HG02870 (cell line): ENCODE results near the gene AQP4.

Experiments used
- ATAC-seq: cut with Tn5 transposase; IDR thresholded peaks from one replicate; pipeline ENCODE4 v1.9.1; 2021; ENCODE audit warnings: mild to moderate bottlenecking, moderate library complexity; ENCODE audit not compliant: unreplicated experiment

The AQP4 gene, protein sequence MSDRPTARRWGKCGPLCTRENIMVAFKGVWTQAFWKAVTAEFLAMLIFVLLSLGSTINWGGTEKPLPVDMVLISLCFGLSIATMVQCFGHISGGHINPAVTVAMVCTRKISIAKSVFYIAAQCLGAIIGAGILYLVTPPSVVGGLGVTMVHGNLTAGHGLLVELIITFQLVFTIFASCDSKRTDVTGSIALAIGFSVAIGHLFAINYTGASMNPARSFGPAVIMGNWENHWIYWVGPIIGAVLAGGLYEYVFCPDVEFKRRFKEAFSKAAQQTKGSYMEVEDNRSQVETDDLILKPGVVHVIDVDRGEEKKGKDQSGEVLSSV

GRCh38 chr18:26865557-26865956 lies at the start of gene AQP4:
Gene AQP4 (minus strand): TSS chr18:26865707. CDS start chr18:26865689, 18 bp downstream.
- no peak for ATAC-seq

DNA sequence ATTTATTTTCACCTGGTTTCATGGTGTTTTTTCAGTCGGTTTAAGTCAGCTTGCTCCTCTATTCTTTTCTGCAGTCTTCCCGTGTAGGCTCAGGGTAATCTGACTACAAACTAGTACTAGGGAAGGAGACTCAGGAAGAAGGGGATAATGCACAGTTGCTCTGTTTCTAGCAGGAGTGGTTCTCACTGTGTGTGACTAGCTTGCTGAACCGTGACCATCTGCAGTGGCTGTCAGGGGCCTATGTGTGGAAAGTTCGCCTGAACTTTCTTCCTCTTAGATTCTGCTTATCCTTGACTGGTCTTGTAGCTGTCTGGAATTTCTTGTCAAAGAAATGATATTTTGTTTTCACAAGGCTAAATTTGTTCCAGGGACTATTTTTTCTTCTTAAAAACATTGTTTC lies 46.3 kb upstream of the AQP4 start:
- no peak for ATAC-seq

GRCh38 chr18:26909599-26910290 lies 44.2 kb upstream of the AQP4 start:
- no peak for ATAC-seq

GRCh38 chr18:26908906-26909305 lies 43.4 kb upstream of the AQP4 start:
- ATAC-seq: no peak

- no peak for ATAC-seq
These were observed 36.8 kb upstream of the AQP4 start for GRCh38 chr18:26902291-26902690.

DNA sequence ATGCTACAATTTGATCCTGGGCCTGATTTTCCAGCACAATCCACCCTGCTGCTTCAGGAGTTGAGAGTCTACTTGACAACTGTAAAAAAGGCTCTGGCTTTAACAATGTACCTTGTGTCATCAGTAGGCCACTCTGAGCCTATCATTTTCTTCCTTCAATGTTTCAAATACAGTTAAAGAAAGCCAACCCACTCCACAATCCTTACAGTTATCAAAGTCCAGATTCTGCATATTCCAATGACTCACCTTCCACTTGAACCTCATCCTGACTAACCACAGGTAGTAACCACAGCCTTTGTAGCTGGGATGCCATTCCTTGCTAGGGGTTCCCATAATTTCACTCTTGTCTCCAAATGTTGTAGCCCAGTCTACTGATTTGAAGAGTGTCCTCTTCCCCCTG lies 35.5 kb upstream of the AQP4 start:
- ATAC-seq: no peak

DNA sequence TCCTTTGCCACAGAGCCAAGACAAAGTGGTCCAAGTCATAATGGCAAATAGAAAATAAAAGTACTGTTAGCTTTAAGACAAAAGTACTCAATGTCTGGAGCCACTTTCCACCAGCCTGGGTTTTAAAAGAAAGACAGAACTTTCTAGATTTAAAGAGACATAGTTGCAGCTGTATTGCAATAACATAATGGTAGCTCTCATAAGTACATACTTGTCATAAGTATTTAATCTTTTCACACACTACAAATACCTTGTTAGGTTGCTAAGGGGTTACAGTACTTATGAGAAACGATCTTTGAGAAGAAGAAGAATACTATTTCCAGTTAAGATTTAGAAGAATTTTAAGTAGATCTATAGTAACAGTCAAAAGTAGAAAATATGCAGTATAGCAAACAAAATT lies 28.9 kb upstream of the AQP4 start:
- no peak for ATAC-seq

- no peak for ATAC-seq
These were observed 28.5 kb upstream of the AQP4 start for GRCh38 chr18:26893996-26894395.

GRCh38 chr18:26888259-26888658 lies 22.8 kb upstream of the AQP4 start:
- ATAC-seq: no peak

DNA sequence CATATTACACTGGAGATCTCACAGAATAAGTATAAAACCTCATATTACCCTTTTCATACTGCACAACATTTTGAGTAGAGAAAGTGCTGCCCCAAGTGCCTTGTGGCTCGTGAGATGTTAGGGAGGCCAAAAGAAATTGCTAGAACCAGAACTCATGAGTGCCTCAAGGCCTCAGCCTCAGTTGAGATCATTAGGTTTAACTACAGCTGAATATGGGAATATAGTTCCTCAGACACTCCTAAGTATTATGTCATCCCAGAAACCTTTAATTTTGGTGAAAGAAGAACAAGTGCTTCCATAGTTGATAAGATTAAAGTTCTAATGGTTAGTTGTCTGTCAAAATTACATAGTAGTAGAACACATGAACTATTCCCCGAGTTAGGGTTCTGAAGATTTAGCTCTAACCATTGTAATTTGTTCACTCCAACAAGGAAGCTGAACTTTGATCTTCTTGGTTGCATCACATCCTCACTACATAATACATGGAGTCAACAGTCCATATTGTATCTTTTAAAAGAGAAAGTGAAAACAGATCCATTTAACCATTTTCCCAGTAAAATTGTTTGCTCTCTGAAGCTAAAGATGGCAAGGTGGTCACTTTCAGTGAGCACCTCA lies 9.6 kb upstream of the AQP4 start:
- no peak for ATAC-seq

DNA sequence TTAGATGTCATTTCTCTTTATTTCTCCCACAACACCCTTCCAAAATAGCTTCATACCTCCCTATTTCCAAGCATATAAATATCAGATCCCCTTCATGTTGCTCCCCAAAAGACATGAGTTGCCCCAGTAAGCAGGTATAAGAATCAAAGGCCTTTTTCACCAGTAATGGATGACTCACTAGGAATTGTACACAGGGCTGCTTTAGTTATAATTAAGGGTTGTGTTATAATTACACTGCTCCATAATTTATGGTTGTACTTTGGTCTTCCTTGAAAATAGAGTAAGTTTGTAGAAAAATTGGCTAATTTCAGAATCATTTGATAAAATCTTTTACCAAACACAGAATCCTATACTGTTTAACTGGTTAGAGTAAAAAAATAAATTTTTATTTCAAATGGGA lies 8.8 kb upstream of the AQP4 start:
- no peak for ATAC-seq

GRCh38 chr18:26869640-26870039 lies 4.1 kb upstream of the AQP4 start:
- ATAC-seq: no peak

GRCh38 chr18:26868968-26869586 lies 3.6 kb upstream of the AQP4 start:
- no peak for ATAC-seq

- no peak for ATAC-seq
These were observed 2.0 kb upstream of the AQP4 start for GRCh38 chr18:26867471-26867870.

DNA sequence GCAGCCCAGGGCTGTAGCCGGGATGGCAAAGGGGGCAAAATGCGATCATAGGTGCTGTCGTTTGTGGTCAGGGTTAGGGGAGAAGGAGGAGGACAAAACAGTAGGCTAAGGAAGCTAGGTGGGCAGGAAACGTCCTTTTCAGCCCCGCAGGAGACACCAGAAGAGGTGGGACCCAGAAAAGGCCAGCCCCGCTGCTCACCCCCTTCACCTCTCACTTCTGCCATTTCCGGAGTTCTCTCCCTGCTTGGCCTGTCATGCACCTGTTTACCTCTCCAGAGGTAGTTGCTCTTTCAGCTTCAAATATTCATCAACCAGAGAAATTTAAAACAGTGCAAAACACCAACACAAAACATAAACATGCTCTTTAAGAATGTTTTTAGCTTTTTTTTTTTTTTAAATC lies 849 bp downstream of the AQP4 start:
- ATAC-seq: no peak

GRCh38 chr18:26863921-26864497 lies 1.5 kb downstream of the AQP4 start:
- no peak for ATAC-seq

DNA sequence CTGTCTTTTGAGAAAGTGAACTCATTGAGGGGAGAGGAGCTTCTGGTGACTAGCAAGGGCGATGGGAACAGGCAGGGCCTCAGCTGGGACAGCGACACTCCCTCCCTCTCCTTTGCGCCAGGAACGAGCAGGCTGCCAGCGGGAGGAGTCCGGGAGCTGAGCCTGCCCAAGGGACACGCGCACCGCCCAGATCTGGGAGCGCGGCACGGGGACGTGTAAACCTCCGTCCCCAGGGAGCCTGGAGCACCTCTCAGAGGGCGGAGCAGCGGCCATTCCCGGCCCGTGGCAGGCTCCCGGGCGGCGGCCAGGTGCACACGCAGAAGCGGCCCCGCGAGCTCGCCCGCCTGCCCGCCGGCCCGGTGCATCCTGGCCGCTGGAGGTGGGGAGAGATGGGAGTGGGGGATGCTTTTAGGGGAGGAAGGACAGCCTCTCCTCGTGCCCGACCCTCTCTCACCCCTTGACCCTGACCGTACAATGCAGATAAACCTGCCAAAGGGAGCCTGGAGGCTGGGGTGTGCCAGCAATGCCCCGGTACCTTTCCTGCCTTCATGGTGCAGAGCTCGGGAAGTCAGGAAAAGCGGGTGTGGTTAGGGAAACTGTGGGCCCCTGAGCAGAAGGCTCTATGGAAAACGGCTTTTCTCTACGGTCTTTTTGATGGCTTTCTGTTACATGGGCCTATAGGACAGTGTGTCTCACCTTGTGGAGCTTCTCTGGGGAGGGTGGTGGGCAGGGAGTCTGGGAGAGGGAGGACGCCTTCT lies 2.2 kb downstream of the AQP4 start:
- no peak for ATAC-seq

- ATAC-seq: no peak
These were observed 3.4 kb downstream of the AQP4 start for GRCh38 chr18:26862084-26862483.

DNA sequence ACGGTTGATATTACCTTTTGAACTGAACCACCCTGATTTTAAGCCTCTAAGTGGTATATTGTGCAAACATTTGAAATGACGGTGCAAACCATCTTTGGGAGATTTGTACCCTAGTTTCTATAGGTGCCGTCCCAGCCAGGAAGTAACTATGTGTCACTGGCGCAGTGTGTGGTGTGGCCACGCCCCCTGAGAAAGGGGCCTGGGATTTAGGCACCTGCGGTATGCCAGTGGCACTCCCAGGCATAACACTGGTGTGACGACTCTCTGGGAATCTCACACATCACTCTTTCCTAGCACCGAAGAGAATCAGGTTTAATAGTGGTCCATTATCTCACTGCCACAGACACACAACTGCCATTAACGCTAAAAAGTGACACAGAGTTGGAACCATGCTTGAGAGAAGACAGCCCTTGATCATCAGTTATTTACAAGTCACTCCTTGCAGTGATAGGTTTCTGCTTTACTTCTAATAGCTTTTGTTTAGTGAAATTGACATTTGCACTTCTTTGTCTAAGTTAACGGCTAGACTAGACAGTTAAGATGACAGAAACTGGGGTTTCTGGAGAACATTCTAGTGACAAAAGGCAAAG lies 11.1 kb downstream of the AQP4 start:
- ATAC-seq: no peak

GRCh38 chr18:26853401-26853800 lies 12.1 kb downstream of the AQP4 start:
- no peak for ATAC-seq
